AG04449 (cell line): Measurements from ENCODE around the gene GPHN.

Experiments
- CTCF ChIA-PET: fragments of 350-600 bp; formaldehyde crosslinking; extraction: SDS; loops from one replicate; lab custom pipeline; 2021; ENCODE audit warnings: antibody characterized with exemption; lab: Yijun Ruan, JAX
- POLR2A ChIA-PET: fragments of 400-600, 350-600 bp; formaldehyde crosslinking; extraction: SDS; loops from one replicate; lab custom pipeline; 2020; ENCODE audit warnings: antibody characterized with exemption, inconsistent platforms; lab: Yijun Ruan, JAX
- DNase-seq: peaks from one replicate; pipeline ENCODE4 v3.0.0-alpha.2; 2010; ENCODE audit warnings: low read depth, low spot score
- H3K4me3 ChIP-seq: 2 replicates; pipeline ENCODE4 v1.5.1; 2011; ENCODE audit warnings: low read depth, mild to moderate bottlenecking, control low read depth, low read length
- TF ChIP-seq, protein P1 (sequence below): IDR thresholded peaks from one replicate; pipeline ENCODE4 v1.5.1; 2011; ENCODE audit warnings: mild to moderate bottlenecking, moderate library complexity, low read length, control low read depth, inconsistent platforms; ENCODE audit not compliant: insufficient read depth; ENCODE audit errors: missing control alignments

Gene GPHN

DNA sequence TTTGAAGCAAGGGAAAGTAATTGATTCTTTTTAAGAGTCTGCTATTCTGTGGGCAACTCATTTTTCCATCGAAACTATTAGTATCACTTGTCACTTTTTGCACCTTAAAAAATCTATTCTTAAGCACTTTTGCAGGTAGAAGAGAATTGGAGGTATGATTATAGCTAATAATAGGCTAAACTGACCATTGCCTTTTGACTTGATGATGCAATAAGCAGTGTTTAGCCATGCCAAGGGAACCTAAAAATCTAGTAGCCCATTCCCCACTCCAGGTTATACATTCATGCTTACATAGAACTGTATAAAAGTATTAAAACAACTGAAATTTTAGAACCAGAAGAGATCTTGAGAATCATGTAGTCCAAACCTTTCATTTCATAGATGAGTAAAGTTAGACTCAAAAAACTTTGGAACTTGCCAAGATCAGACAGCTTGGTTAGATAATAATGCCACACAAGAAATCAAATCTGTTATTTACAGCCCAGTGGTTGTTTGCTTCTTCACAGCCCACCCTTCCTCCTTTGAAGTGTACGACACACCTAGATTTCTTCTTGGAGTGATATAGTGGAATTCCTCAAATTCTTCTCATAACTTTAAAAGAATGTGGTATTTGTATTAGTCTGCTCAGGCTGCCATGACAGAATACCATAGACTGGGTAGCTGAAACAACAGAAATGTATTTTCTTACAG, 659.6 kb downstream of the GPHN start:
- CTCF ChIA-PET, result interaction anchor here (0.7 to 9.0 kb wide), 15 partner anchors 11 to 809 kb away, joined by 3 to 242 read pairs (median 6); partner anchors contain the start of genes ATP6V1D and EIF2S1
- TF ChIP-seq, protein P1, sequence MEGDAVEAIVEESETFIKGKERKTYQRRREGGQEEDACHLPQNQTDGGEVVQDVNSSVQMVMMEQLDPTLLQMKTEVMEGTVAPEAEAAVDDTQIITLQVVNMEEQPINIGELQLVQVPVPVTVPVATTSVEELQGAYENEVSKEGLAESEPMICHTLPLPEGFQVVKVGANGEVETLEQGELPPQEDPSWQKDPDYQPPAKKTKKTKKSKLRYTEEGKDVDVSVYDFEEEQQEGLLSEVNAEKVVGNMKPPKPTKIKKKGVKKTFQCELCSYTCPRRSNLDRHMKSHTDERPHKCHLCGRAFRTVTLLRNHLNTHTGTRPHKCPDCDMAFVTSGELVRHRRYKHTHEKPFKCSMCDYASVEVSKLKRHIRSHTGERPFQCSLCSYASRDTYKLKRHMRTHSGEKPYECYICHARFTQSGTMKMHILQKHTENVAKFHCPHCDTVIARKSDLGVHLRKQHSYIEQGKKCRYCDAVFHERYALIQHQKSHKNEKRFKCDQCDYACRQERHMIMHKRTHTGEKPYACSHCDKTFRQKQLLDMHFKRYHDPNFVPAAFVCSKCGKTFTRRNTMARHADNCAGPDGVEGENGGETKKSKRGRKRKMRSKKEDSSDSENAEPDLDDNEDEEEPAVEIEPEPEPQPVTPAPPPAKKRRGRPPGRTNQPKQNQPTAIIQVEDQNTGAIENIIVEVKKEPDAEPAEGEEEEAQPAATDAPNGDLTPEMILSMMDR, result no peak
- no peak for DNase-seq
- POLR2A ChIA-PET, result no interaction called here
- H3K4me3 ChIP-seq, result no peak overlapping the region

DNA sequence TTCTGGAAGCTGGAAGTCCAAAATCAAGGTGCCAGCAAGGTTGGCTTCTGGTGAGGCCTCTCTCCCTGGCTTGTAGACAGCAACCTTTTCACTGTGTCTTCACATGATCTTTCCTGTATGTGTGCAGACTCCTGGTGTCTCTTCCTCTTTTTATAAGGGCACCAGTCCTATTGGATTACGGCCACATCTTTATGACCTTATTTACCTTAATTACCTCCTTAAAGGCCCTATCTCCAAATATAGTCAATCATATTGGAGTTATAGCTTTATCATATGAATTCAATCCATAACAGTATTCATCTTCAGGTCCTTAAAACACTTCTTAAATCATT, 660.1 kb downstream of the GPHN start:
- POLR2A ChIA-PET, result no interaction called here
- CTCF ChIA-PET, result interaction anchor here (0.7 to 9.0 kb wide), 10 partner anchors 24 to 810 kb away, joined by 3 to 242 read pairs (median 4); partner anchors contain the start of genes ATP6V1D and EIF2S1
- no peak for DNase-seq
- no peak overlapping the region for H3K4me3 ChIP-seq
- TF ChIP-seq, protein P1, result no peak

- no peak overlapping the region for H3K4me3 ChIP-seq
- no peak for DNase-seq
- POLR2A ChIA-PET, result no interaction called here
- TF ChIP-seq, protein P1, result no peak
- CTCF ChIA-PET, result interaction anchor here (0.7 kb wide), 1 partner anchor 96 kb away, joined by 3 read pairs; no protein-coding TSS in a partner anchor
Observed at GRCh38 chr14:67170660-67171059, 662.7 kb downstream of the GPHN start.

DNA sequence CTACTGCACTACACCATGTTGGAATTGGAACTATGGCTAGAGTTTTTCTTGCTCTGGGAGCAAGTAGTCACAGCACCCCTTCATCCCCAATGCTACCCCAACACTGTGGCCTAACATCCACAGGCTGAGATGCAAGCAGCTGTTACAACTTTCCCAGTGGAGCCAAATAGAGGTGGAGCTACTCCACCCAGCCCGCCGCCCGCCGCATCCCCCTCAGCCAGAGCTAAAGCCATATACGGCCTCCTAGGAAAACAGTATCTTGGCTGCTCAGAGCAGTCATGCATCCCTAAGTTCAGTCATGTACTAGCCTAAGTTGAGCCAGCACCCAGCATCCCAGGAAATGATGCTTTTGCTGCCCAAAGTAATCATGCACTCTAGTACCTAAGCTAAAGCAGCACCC, 664.1 kb downstream of the GPHN start:
- CTCF ChIA-PET, result interaction anchor here (1.0 to 2.1 kb wide), 2 partner anchors 114 to 188 kb away, joined by 3 to 8 read pairs; partner anchors contain the start of genes ATP6V1D and EIF2S1
- TF ChIP-seq, protein P1, result no peak

GRCh38 chr14:67172520-67172919, 664.6 kb downstream of the GPHN start:
- POLR2A ChIA-PET, result no interaction called here
- H3K4me3 ChIP-seq, result no peak overlapping the region
- CTCF ChIA-PET, result interaction anchor here (1.0 to 2.1 kb wide), 2 partner anchors 113 to 187 kb away, joined by 3 to 8 read pairs; partner anchors contain the start of genes ATP6V1D and EIF2S1
- DNase-seq, result no peak
- TF ChIP-seq, protein P1, result no peak

More for the DNA sequence above, 664.1 kb downstream of the GPHN start:
- POLR2A ChIA-PET, result no interaction called here
- no peak overlapping the region for H3K4me3 ChIP-seq
- DNase-seq, result no peak

GRCh38 chr14:67173719-67174118, 665.8 kb downstream of the GPHN start:
- H3K4me3 ChIP-seq, result no peak overlapping the region
- POLR2A ChIA-PET, result no interaction called here
- CTCF ChIA-PET, result no interaction called here
- TF ChIP-seq, protein P1, result no peak
- no peak for DNase-seq
